PFSK-1 (cell line): Measurements from ENCODE around the gene RRP8.

ENCODE experiments used
- POLR2AphosphoS5 ChIP-seq: IDR thresholded peaks from 2 replicates; pipeline ENCODE4 v1.6.1; 2012; ENCODE audit warnings: low read depth, mild to moderate bottlenecking, control low read depth, low read length, moderate library complexity
- REST ChIP-seq, 2 experiments: IDR thresholded peaks; 2 replicates each; pipeline versions ENCODE4 v1.6.1 to v1.8.0; 2011 to 2012; ENCODE audit warnings: low read depth in 2 of 2, low read length in 2 of 2, control low read depth in 1 of 2, inconsistent platforms in 1 of 2, mild to moderate bottlenecking in 1 of 2, moderate library complexity in 1 of 2; ENCODE audit not compliant: insufficient read depth in 1 of 2
- SIN3A ChIP-seq: IDR thresholded peaks from 2 replicates; pipeline ENCODE4 v1.6.1; 2012; ENCODE audit warnings: mild to moderate bottlenecking, low read length, moderate library complexity, borderline replicate concordance; ENCODE audit not compliant: insufficient read depth
- TAF1 ChIP-seq: IDR thresholded peaks from 2 replicates; pipeline ENCODE4 v1.6.1; 2012; ENCODE audit warnings: low read length, control low read depth, borderline replicate concordance; ENCODE audit not compliant: insufficient read depth

- no peak for TF ChIP-seq TAF1
- TF ChIP-seq POLR2AphosphoS5, result no peak
- no peak for TF ChIP-seq SIN3A
- no peak for TF ChIP-seq REST (IDR thresholded peaks at IDR 0.05; ENCODE audit: insufficient read depth in 1 of 2, low read depth in 2 of 2, low read length in 2 of 2)
These were observed 56.7 kb downstream of the RRP8 start for GRCh38 chr11:6546735-6547134.
